Esophagus squamous epithelium (tissue), 4 donors: ENCODE measurements around the gene PDE3A.

Experiments
- POLR2A ChIP-seq, 4 donors: fragments of 450-650 bp; IDR thresholded peaks; one replicate each; pipeline ENCODE4 v1.6.1; 2017; ENCODE audit warnings: antibody characterized with exemption in 4 of 4, mild to moderate bottlenecking in 4 of 4, moderate library complexity in 3 of 4
- TF ChIP-seq, protein P1 (sequence below), 6 experiments: fragments of 450-650 bp in 4 of 6; fragments of 200-600 bp in 2 of 6; sonication (generic) in 2 of 6; IDR thresholded peaks; one replicate each; pipeline ENCODE4 v1.5.1; 2016 to 2019; ENCODE audit warnings: antibody characterized with exemption in 6 of 6, mild to moderate bottlenecking in 4 of 6, moderate library complexity in 4 of 6

DNA sequence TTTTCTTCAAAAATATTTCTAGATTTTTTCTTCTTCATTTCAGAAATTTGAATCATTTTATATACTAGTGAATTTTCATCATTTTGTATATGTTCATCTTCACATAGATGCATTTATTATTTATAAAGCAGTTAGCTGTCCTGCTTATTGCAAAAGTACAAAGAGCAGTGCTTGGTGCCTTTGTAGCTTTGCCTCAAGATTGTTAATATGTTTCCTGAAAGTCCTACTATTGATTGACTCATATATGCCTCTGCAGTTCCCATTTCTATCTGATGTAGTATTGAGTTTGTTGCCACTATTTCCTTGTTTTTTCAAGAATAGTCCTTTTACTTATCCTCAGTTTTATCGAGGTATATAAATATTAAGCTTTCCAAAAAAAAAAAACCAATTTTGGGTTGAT lies 89.7 kb downstream of the PDE3A start:
- no peak for TF ChIP-seq POLR2A (IDR thresholded peaks at IDR 0.05)
- TF ChIP-seq, protein P1, sequence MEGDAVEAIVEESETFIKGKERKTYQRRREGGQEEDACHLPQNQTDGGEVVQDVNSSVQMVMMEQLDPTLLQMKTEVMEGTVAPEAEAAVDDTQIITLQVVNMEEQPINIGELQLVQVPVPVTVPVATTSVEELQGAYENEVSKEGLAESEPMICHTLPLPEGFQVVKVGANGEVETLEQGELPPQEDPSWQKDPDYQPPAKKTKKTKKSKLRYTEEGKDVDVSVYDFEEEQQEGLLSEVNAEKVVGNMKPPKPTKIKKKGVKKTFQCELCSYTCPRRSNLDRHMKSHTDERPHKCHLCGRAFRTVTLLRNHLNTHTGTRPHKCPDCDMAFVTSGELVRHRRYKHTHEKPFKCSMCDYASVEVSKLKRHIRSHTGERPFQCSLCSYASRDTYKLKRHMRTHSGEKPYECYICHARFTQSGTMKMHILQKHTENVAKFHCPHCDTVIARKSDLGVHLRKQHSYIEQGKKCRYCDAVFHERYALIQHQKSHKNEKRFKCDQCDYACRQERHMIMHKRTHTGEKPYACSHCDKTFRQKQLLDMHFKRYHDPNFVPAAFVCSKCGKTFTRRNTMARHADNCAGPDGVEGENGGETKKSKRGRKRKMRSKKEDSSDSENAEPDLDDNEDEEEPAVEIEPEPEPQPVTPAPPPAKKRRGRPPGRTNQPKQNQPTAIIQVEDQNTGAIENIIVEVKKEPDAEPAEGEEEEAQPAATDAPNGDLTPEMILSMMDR (IDR thresholded peaks at IDR 0.05) = no peak
